Measurements from ENCODE around the gene BHLHE41. TPM values are rescaled to one million over a fixed set of nuclear protein-coding genes. Genes with fewer than 3 reads are reported as not detected.

BHLHE41 gene
- total and polyA plus RNA-seq, 8 donors = 0.29 to 4.7 (median 1.8) TPM; not detected in 1

- H3K4me1 ChIP-seq = peaks cover 0 to 12% (median 8%) of the 10 kb centered on the region in 4 donors
- peak; percentile 60 to 70 for DNase-seq
- no peaks in the 10 kb centered on the region for H3K36me3 ChIP-seq
- H3K4me3 ChIP-seq = no peak overlapping the region
- no peaks in the 10 kb centered on the region for H3K27me3 ChIP-seq
- no peaks in the 10 kb centered on the region for H3K9me3 ChIP-seq
- 27 to 38% (median 36%) methylated on average over 5 of the region's 5 CpGs for WGBS, 5 donors
- H3K27ac ChIP-seq = peak overlapping the region in 2 of 5 donors; percentile 5 to 24
- intact Hi-C loops (cut with DNase I; ENCODE audit: low total_unique reads) = no loop called here
- TF ChIP-seq EP300 (IDR thresholded peaks at IDR 0.05) (no peak), POLR2AphosphoS5 (IDR thresholded peaks at IDR 0.05) (no peak), POLR2A (IDR thresholded peaks at IDR 0.05) (no peak), CTCF (IDR thresholded peaks at IDR 0.05) (no peak)
Measured at GRCh38 chr12:26135010-26135420, 10.2 kb upstream of the BHLHE41 start.

GRCh38 chr12:26134540-26134939 is 9.7 kb upstream of the BHLHE41 start:
- Histone ChIP-seq H3K27me3 (no peaks in the 10 kb centered on the region), H3K4me1 (peaks cover 0 to 12% (median 8%) of the 10 kb centered on the region in 4 donors), H3K9me3 (no peaks in the 10 kb centered on the region), H3K4me3 (no peak overlapping the region), H3K36me3 (no peaks in the 10 kb centered on the region), H3K27ac (peak overlapping the region in 2 of 5 donors; percentile 5 to 24)
- TF ChIP-seq POLR2AphosphoS5 (IDR thresholded peaks at IDR 0.05) = no peak
- no peak for TF ChIP-seq EP300 (IDR thresholded peaks at IDR 0.05)
- TF ChIP-seq CTCF (IDR thresholded peaks at IDR 0.05) = no peak
- no peak for TF ChIP-seq POLR2A (IDR thresholded peaks at IDR 0.05)
- no peak for DNase-seq
- intact Hi-C loops (cut with DNase I; ENCODE audit: low total_unique reads) = no loop called here

- TF ChIP-seq POLR2AphosphoS5 (IDR thresholded peaks at IDR 0.05) (no peak), POLR2A (IDR thresholded peaks at IDR 0.05) (no peak), CTCF (IDR thresholded peaks at IDR 0.05) (no peak), EP300 (IDR thresholded peaks at IDR 0.05) (no peak)
- Histone ChIP-seq H3K27ac (no peak overlapping the region), H3K4me3 (no peak overlapping the region), H3K4me1 (peaks cover 0 to 12% (median 8%) of the 10 kb centered on the region in 4 donors), H3K27me3 (no peaks in the 10 kb centered on the region), H3K36me3 (no peaks in the 10 kb centered on the region), H3K9me3 (no peaks in the 10 kb centered on the region)
- no peak for DNase-seq
- intact Hi-C loops (cut with DNase I; ENCODE audit: low total_unique reads) = no loop called here
Measured at GRCh38 chr12:26133521-26133920, 8.7 kb upstream of the BHLHE41 start.

- TF ChIP-seq EP300 (IDR thresholded peaks at IDR 0.05) (no peak), POLR2A (IDR thresholded peaks at IDR 0.05) (no peak), POLR2AphosphoS5 (IDR thresholded peaks at IDR 0.05) (no peak), CTCF (IDR thresholded peaks at IDR 0.05) (no peak)
- peaks cover 0 to 5% (median 0%) of the 10 kb centered on the region in 3 donors for H3K27me3 ChIP-seq
- intact Hi-C loops (cut with DNase I; ENCODE audit: low total_unique reads) = no loop called here
- H3K36me3 ChIP-seq = no peaks in the 10 kb centered on the region
- H3K4me1 ChIP-seq = peaks cover 0 to 12% (median 8%) of the 10 kb centered on the region in 4 donors
- no peak overlapping the region for H3K27ac ChIP-seq
- DNase-seq = no peak
- H3K9me3 ChIP-seq = no peaks in the 10 kb centered on the region
- 79 to 91% (median 88%) methylated on average over 1 of the region's 1 CpG for WGBS, 5 donors
- H3K4me3 ChIP-seq = no peak overlapping the region
Measured at GRCh38 chr12:26132866-26133265, 8.0 kb upstream of the BHLHE41 start.

All from stomach (tissue), 9 donors.